GM12874 (cell line): ENCODE measurements around the gene MAP3K6.

ENCODE experiments used
- TF ChIP-seq, protein P1 (sequence below): IDR thresholded peaks from 2 replicates; pipeline ENCODE4 v1.5.1; 2011; ENCODE audit warnings: low read depth, mild to moderate bottlenecking, control low read depth, low read length, moderate library complexity; ENCODE audit not compliant: insufficient read depth

Gene MAP3K6

DNA sequence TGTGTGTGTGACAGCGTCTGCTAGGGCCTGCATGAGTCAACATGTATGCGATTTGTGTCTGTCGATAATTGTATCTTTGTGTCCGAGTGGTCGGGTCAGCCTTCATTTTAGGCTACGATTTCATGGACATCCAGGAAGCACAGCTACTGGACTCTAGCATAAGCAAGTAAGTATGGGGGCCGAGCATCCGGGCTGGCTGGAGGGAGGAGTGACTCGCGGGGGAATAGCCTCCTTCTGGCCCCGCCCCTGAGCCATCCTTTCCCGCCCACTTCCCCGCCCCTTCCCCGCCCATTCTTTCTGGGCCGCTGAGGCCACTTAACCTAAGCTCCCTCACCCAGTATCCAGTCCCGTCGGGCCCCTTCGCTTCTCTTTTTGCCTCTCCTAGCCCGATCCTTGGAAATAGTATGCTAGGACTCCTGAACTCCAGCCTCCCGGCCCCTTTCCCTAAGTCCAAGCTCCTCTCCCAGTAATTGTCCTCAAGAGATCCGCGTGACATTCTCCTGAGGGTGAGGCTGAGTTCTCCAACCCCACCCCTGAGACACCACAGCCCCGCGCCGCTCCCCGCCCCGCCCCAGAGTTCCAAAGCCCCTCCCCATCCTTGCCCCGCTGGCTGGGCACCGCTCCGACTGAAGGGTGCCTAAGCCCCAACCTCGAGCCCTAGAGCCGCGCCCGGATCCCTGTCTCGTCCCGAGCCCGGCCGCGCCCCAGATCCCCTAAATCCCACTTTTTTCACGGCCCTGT is 1.2 kb downstream of the MAP3K6 start:
- TF ChIP-seq, protein P1, sequence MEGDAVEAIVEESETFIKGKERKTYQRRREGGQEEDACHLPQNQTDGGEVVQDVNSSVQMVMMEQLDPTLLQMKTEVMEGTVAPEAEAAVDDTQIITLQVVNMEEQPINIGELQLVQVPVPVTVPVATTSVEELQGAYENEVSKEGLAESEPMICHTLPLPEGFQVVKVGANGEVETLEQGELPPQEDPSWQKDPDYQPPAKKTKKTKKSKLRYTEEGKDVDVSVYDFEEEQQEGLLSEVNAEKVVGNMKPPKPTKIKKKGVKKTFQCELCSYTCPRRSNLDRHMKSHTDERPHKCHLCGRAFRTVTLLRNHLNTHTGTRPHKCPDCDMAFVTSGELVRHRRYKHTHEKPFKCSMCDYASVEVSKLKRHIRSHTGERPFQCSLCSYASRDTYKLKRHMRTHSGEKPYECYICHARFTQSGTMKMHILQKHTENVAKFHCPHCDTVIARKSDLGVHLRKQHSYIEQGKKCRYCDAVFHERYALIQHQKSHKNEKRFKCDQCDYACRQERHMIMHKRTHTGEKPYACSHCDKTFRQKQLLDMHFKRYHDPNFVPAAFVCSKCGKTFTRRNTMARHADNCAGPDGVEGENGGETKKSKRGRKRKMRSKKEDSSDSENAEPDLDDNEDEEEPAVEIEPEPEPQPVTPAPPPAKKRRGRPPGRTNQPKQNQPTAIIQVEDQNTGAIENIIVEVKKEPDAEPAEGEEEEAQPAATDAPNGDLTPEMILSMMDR: no peak

DNA sequence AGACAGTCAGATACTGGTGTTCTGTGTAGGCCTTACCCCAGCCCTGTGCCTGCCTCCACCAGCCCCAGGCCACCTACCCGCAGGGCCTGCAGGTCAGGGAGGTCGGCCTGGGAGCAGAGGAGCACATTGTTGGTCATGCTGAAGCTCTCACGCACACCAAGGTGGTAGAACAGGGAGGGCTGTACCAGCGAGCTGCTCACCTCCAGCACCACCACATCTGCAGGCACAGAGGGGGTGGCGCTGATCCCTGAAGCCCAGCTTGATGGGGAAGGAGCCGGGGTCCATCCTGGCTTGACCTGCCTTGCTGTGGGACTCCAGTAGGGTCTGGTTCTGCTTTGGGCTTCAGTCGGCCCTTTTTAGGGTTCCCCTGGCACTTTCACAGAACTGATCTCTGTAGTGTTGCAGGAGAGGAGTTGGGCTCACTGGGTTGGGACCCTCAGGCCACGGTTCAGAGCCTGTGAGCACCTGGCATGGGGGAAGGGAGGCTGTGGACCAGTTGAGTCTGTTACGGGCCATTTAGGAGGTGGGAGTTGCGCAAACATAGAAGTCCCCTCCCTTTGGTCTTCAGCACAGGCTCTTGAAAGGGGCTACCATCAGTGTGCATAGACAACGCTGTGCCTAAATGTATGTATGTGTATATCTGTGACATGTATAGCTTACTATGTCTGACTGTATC is 1.9 kb downstream of the MAP3K6 start:
- TF ChIP-seq, protein P1: no peak

DNA sequence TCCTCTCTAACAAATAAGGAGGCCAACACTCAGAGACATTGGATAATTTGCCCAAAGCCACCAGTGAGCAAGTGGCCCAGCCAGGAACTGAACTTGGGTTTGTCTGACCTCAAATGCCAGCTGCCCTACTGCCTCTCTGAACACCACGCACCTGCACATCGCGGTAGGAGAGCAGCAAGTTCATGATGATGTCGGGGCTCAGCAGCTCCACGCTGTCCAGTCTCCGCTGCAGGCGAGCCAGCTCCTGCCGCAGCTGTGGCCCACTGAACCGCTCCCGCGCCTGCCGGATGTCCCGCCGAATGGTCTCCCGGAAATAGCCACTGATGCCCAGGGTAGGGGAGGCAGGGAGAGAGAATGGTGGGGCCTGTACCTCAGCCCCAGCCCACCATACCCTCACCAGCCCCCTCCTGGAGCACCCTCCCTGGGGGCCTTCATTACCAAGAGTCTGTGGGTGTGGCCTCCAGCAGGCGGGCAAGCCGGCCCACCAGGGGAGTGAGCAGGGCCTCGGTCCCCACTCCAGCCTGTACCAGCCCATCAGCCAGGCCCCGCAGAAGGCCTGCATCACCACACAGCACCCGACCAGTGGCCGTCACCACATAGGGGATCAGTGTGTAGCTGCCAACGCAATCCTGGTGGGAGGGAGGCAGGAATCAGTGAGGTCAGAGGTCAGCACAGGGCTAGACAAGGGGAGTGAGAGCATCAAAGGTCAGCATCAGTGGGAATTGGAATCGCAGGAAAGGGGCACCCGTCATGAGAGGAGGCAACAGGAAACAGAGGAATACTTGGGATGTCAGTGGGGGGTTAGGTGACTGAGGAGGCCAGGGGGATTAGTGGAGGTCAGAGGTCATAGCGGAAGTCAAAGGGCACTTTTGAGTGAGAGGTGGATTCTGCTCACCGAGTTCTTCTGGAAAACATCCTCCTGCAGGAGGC is 2.7 kb downstream of the MAP3K6 start:
- TF ChIP-seq, protein P1: no peak

DNA sequence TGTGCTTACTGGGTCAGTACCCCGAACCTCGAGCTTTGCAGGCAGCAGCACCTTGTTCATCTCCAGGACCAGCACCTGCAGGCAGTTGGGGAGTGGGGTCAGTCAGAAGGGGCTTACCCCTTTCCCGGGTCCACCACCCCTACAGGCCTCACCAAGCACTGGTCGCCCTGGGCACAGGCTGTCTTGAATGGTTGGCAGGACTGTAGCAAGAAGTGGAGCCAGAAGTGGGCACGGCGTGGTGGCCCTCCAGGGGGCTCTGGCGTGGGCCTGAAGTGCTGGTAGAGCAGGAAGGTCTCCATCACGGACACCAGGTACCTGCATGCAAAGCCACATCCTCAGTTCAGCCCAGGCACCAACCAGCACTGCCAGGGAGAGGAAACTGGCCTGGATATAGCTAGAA is 5.2 kb downstream of the MAP3K6 start:
- TF ChIP-seq, protein P1: no peak

DNA sequence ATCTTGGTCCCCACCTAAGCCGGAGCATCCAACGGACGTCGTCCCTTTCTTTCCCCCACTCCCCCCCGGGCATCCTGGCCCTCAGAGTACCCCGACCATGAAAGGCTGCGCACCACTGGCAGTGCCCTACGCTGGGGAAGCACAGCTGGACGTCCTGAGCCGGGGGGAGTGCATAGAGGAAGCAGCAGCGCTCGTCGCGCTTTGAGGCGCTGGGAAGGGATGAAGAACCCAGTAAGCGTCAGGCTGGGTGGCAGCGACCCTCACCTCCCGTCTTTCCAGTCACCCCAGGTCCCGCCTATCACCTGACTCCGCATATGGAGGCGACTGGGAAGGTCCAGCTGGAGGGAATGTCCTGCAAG is 5.7 kb downstream of the MAP3K6 start:
- TF ChIP-seq, protein P1: no peak

DNA sequence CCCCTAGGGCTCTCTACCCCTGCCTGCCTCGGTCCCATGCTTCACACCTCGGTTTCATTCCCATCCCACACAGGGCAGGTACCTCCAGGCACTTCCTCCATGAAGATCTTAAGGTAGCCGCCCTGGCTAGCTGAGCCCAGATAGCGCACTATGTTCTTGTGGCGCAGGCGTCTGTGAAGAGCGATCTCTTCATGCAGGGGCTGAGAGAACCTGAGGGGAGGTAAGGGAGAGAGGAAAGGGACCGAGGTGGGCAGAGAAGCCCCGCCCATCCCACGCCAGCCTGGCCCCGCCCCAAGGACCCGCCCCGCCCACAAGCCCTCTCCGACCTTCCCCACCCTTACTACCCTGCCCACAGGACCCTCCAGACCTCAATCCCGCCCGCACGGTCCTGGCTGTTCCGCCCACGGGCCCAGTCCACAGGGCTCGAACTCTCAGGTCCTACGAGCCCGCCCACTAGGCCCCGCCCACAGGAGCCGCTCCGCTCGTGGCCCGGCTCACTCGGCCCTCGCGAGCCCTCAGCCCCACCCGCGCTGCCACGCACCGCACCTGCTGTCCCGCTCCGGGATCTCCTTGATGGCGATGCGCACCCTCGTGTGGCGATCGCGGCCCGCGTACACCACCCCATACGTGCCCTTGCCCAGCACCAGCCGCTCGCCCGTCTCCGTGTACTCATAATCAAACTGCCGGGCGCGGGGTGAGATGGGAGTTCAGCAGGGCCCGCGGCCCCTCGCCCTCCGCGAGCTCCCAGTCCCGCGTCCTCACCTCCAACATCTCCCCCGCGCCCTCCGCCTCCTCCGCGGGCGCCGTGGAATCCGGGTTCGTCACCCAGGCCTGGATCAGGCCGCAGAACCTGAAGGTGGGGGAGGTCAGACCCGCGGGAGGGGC is 6.4 kb downstream of the MAP3K6 start:
- TF ChIP-seq, protein P1: no peak
